ENCODE measurements around the gene MRPL1.

The MRPL1 gene

GRCh38 chr4:77990456-77990855 lies 127.8 kb downstream of the MRPL1 start:
- DNase-seq: no peak

GRCh38 chr4:77990904-77991358 lies 128.3 kb downstream of the MRPL1 start:
- no peak for DNase-seq

- no peak for DNase-seq
Observed at GRCh38 chr4:77992581-77992980, 130.0 kb downstream of the MRPL1 start.

DNA sequence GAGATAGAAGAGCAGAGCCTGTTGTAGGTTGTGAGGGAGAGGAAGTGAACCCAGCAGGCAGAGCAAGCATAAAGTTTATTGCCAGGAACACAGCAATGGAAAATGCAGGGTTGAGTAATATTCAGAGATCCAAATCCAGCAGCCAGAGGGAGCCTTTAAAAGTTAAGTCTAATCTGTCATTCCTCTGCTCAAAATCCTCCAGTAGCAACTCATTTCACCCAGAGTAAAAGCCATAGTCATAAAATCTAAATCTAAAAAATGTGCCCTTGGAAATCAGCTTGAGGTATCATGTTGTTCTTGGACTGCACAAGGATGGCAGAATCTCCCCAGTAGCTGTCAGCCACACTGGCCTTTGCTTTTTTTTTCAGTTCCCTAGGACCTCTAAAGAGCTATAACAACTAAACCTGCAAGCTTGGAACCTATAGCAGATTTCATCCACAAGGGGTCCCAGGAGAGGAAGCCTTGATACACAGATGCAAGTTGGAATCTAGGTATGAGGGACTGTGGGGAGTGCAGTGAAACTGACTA lies 131.6 kb downstream of the MRPL1 start:
- DNase-seq: no peak

DNA sequence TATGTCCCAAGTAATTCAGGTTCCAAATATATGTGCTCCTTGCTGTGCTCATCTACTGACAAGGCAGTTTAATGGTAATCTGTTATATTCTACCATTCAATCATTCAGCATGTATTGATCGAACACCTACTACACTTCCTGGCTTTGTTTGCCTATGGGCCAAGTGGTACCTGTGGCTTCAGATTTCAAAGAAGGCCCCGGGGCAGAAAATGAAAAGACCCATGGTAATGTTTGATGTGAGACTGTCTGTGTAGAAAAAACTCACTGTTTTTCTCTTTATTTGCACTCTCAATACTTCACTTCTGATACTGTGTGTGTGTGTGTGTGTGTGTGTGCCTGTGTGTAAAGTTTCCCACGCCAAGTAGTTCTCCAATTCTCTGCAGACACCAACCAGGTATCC lies 133.4 kb downstream of the MRPL1 start:
- DNase-seq: no peak

- no peak for DNase-seq
Observed at GRCh38 chr4:78001531-78001930, 138.9 kb downstream of the MRPL1 start.

DNA sequence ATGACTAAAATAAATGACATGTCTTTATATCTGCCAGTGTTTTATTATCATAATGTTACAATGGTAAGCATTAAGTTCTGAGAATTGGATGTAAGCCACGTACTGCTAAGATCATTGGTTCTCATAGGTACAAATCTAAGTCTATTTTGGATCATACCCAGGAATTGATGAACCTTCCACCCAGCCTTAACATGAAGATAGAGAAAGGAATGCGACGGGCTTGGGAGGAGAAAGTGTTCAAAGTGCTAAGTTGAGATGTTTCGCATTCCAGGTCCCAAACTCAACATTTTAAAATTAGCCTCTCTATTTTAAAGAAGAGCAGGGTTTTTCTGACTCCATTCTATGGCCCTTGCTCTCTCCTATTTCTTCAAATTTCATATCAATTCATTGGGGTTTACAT lies 139.6 kb downstream of the MRPL1 start:
- DNase-seq: no peak

All from activated gamma-delta T cell treated with Interleukin-2 at 50 U/mL for 16 hours (primary cell).